ENCODE measurements around the gene FBLN2. TPM values are rescaled to one million over a fixed set of nuclear protein-coding genes. Genes with fewer than 3 reads are reported as not detected.

Gene FBLN2
- total and polyA plus RNA-seq, 2 of the 13 experiments (the other 11 are each of a cell fraction or from before 2014, with no cell fraction given), result not detected

- in situ Hi-C loops (cut with HindIII; ENCODE audit: extremely low pct_ligation_motif_present, low pct_unique_long_range_greater_than_20kb), result no loop called here
- CTCF ChIA-PET (ENCODE audit: low intra/inter-chr PET ratio, low total read pairs), result no interaction called here
Observed at GRCh38 chr3:13563911-13564310, 15.0 kb downstream of the FBLN2 start.

More at GRCh38 chr3:13563911-13564310, 15.0 kb downstream of the FBLN2 start:
- no peak overlapping the region for H2AFZ ChIP-seq (ENCODE audit: low read length)
- BruUV-seq (replicated peaks), result no TSS peak
- WGBS (ENCODE audit: low lambda C conversion rate), result 80% methylated on average over 1 of the region's 5 CpGs
- H3K4me3 ChIP-seq (replicated peaks in 1 of 3; ENCODE audit: insufficient read depth in 1 of 3, low read depth in 2 of 3, low read length in 3 of 3), result no peak overlapping the region
- no peaks in the 10 kb centered on the region for H3K79me2 ChIP-seq (ENCODE audit: insufficient read depth, low read length)
- intact Hi-C loops (cut with micrococcal nuclease; ENCODE audit: unreplicated experiment), result no loop called here
- no peak overlapping the region for H3K4me2 ChIP-seq (ENCODE audit: low read depth, low read length)
- POLR2A ChIA-PET, result no interaction called here
- no peaks in the 10 kb centered on the region for H3K9me3 ChIP-seq (ENCODE audit: low read length)
- H3K27ac ChIP-seq (ENCODE audit: extremely low read length, insufficient read depth, low read length), result no peak overlapping the region
- no peak overlapping the region for H3K9ac ChIP-seq (ENCODE audit: insufficient read depth, low read depth, low read length)
- ATAC-seq (no peak), DNase-seq (ENCODE audit: low spot score) (no peak), FAIRE-seq (no peak)
- H3K36me3 ChIP-seq (replicated peaks in 1 of 2; ENCODE audit: control insufficient read depth in 1 of 2, insufficient read depth in 2 of 2, low read length in 2 of 2), result no peaks in the 10 kb centered on the region
- 0 out of 2 replicates have a peak, but pooled peaks cover 2% of the 10 kb centered on the region for H4K20me1 ChIP-seq (ENCODE audit: insufficient read depth, low read length)
- no peak for TF ChIP-seq MATR3 (CRISPR knock-in tag; IDR thresholded peaks at IDR 0.05)
- no peak for TF ChIP-seq MLXIP (CRISPR knock-in tag; IDR thresholded peaks at IDR 0.05; ENCODE audit: borderline replicate concordance)
- no peaks in the 10 kb centered on the region for H3K4me1 ChIP-seq (ENCODE audit: insufficient read depth, low read length)
- H3K27me3 ChIP-seq (ENCODE audit: control insufficient read depth in 1 of 2, insufficient read depth in 2 of 2, low read length in 2 of 2), result peaks cover 11 to 71% of the 10 kb centered on the region in 2 experiments; a peak in 4 of 5 replicates

Data from HepG2 (cell line).